ENCODE data around the gene FBXO41. TPM values are rescaled to one million over a fixed set of nuclear protein-coding genes. Genes with fewer than 3 reads are reported as not detected.

The FBXO41 gene
- total RNA-seq, 3 donors from 2014 or later (not counting 1 experiment from before 2014, with no cell fraction given): 11.5 to 16.4 (median 13.8) TPM

DNA sequence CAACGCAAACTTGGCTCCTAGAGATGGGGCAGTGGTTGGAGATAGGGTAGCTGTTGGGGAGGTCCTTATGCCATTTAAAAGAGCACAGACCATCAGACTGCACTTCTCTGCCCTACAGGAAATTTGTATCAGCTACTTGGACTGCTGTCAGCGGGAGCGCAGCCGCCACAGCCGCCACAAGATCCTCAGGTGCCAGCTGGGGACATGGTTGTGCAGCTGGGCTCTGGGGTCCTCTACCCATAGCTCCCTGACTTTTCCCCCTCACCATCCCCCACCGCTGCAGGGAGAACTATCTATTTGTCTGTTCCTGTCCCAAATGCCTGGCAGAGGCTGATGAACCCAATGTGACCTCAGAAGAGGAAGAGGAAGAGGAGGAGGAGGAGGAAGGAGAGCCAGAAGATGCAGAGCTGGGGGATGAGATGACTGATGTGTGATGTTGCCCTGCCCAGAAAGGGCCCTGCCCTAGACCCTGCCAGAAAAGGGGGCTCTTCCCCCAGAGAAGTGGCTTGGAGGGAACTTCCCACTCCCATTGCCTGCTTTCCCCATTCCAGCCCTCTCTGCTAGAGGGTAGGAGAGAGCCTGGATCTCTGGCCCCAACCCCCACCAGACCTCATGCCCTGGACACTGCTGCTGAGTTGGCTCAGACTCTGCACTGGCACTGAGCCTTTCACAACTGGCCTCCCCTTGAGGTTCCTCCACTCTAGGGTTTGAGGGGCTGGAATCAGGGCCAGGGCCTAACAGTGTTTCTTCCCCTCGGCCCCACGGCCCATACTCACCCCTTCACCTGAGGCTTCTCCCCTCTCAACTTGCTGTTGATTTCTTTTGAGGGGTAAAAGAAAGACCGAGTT is 58.5 kb downstream of the FBXO41 start:
- Histone ChIP-seq H3K27ac (ENCODE audit: low read length) (no peak overlapping the region), H3K27me3 (ENCODE audit: control insufficient read depth, insufficient read depth, low read length) (no peaks in the 10 kb centered on the region), H3K9me3 (ENCODE audit: control insufficient read depth, insufficient read depth, low read length) (no peaks in the 10 kb centered on the region), H3K36me3 (ENCODE audit: control insufficient read depth, insufficient read depth, low read length) (peaks cover 20% of the 10 kb centered on the region), H3K4me1 (ENCODE audit: control insufficient read depth, insufficient read depth, low read length) (no peaks in the 10 kb centered on the region), H3K4me3 (ENCODE audit: low read length) (no peak overlapping the region)
- no peak for DNase-seq
- intact Hi-C loops (cut with micrococcal nuclease): no loop called here
- Mint-ChIP-seq H3K27me3 (ENCODE audit: low read depth in 2 of 2) (no peaks in the 10 kb centered on the region), H3K4me3 (no peak overlapping the region), H3K9me3 (no peaks in the 10 kb centered on the region), H3K4me1 (no peaks in the 10 kb centered on the region), H3K36me3 (no peaks in the 10 kb centered on the region), H3K27ac (no peak overlapping the region)
- ATAC-seq: no peak
- WGBS (ENCODE audit: insufficient coverage): 60% methylated on average over 5 of the region's 9 CpGs
- TF ChIP-seq, protein P1, sequence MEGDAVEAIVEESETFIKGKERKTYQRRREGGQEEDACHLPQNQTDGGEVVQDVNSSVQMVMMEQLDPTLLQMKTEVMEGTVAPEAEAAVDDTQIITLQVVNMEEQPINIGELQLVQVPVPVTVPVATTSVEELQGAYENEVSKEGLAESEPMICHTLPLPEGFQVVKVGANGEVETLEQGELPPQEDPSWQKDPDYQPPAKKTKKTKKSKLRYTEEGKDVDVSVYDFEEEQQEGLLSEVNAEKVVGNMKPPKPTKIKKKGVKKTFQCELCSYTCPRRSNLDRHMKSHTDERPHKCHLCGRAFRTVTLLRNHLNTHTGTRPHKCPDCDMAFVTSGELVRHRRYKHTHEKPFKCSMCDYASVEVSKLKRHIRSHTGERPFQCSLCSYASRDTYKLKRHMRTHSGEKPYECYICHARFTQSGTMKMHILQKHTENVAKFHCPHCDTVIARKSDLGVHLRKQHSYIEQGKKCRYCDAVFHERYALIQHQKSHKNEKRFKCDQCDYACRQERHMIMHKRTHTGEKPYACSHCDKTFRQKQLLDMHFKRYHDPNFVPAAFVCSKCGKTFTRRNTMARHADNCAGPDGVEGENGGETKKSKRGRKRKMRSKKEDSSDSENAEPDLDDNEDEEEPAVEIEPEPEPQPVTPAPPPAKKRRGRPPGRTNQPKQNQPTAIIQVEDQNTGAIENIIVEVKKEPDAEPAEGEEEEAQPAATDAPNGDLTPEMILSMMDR (IDR thresholded peaks at IDR 0.05): no peak

DNA sequence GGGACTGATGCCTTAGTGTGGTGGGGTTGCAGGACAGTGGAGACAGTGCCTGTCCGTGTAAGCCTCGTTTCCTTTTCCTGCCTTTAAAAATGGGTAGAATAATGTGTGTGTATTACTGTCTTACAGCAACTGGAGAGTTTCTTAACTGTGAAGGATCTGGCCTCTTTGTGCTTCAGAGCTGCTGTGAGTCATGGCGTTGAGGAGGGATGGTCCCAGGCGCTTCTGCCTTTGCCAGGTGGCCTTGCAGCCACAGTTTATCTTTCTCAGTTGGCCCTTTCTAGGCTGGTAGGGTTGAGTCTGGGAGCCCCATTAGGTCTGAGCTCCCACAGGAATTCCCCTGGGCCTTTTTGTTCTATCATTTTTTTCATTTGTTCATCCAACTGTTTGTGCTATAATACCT is 60.5 kb downstream of the FBXO41 start:
- Histone ChIP-seq H3K27ac (ENCODE audit: low read length) (no peak overlapping the region), H3K36me3 (ENCODE audit: control insufficient read depth, insufficient read depth, low read length) (peaks cover 25% of the 10 kb centered on the region), H3K4me1 (ENCODE audit: control insufficient read depth, insufficient read depth, low read length) (no peaks in the 10 kb centered on the region), H3K27me3 (ENCODE audit: control insufficient read depth, insufficient read depth, low read length) (no peaks in the 10 kb centered on the region), H3K9me3 (ENCODE audit: control insufficient read depth, insufficient read depth, low read length) (no peaks in the 10 kb centered on the region), H3K4me3 (ENCODE audit: low read length) (no peak overlapping the region)
- Mint-ChIP-seq H3K27ac (no peak overlapping the region), H3K4me1 (no peaks in the 10 kb centered on the region), H3K9me3 (no peaks in the 10 kb centered on the region), H3K27me3 (ENCODE audit: low read depth in 2 of 2) (no peaks in the 10 kb centered on the region), H3K4me3 (no peak overlapping the region), H3K36me3 (no peaks in the 10 kb centered on the region)
- TF ChIP-seq, protein P1 (IDR thresholded peaks at IDR 0.05): no peak
- DNase-seq (no peak), ATAC-seq (no peak)
- WGBS (ENCODE audit: insufficient coverage): 90% methylated on average over 4 of the region's 4 CpGs
- intact Hi-C loops (cut with micrococcal nuclease): no loop called here

DNA sequence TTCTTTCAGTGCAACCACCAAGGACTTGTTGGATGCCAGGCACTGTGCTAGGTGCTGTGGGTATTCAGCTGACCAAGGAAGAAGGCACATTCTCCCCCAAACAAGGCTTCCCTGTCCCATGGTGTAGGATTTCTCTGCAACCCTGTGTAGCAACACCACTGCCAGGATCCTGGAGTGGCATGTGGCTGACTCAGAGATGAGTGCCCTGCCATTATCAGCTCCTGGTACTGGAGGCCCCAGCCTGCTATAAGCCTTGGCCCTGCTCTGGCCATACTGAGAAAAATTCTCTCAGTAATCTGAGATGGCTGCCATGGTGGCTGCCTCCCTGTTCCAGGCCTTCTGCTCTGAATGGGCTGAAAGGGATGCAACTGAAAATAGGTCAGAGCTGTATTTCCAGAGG is 66.0 kb downstream of the FBXO41 start:
- intact Hi-C loops (cut with micrococcal nuclease): no loop called here
- H3K27me3 Mint-ChIP-seq (ENCODE audit: low read depth in 2 of 2): no peaks in the 10 kb centered on the region
- peaks cover 15 to 25% of the 10 kb centered on the region in 2 donors for H3K4me1 Mint-ChIP-seq

More for the DNA sequence above, 66.0 kb downstream of the FBXO41 start:
- Histone ChIP-seq H3K4me3 (ENCODE audit: low read length) (no peak overlapping the region), H3K36me3 (ENCODE audit: control insufficient read depth, insufficient read depth, low read length) (peaks cover 22% of the 10 kb centered on the region), H3K27me3 (ENCODE audit: control insufficient read depth, insufficient read depth, low read length) (no peaks in the 10 kb centered on the region), H3K9me3 (ENCODE audit: control insufficient read depth, insufficient read depth, low read length) (no peaks in the 10 kb centered on the region), H3K4me1 (ENCODE audit: control insufficient read depth, insufficient read depth, low read length) (peaks cover 12% of the 10 kb centered on the region), H3K27ac (ENCODE audit: low read length) (no peak overlapping the region)
- ATAC-seq (no peak), DNase-seq (no peak)
- no peaks in the 10 kb centered on the region for H3K9me3 Mint-ChIP-seq
- TF ChIP-seq, protein P1 (IDR thresholded peaks at IDR 0.05): no peak
- H3K4me3 Mint-ChIP-seq: no peak overlapping the region
- H3K36me3 Mint-ChIP-seq: no peaks in the 10 kb centered on the region
- H3K27ac Mint-ChIP-seq: no peak overlapping the region
